Measurements from ENCODE around the gene ATP13A2. TPM values are rescaled to one million over a fixed set of nuclear protein-coding genes. Genes with fewer than 3 reads are reported as not detected.

ATP13A2 gene
- polyA plus RNA-seq, 1 of the 3 experiments (the other 2 are of a cell fraction), result 29.3 TPM

DNA sequence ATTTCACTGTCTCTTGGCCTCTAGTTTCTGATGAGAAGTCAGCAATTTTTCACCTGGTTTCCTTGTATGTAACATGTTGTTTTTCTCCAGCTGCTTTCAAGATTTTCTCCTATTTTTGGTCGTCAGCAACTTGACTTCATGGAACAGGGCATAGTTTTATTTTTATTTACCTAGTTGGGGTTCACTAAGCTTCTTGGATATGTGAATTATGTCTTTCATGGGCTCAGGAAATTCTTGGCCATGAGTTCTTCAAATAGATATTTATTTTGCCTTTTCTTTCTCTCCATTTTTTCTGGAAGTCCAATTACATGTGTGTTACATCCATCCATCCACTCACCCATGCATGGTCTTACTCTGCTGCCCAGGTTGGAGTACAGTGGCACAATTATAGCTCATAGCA lies 28.4 kb upstream of the ATP13A2 start:
- H3K36me3 ChIP-seq (replicated peaks in 1 of 2; ENCODE audit: control insufficient read depth in 1 of 2, insufficient read depth in 2 of 2, low read length in 1 of 2), result peaks cover 29 to 62% of the 10 kb centered on the region in 2 experiments
- CTCF ChIA-PET, result interaction anchor here (24.3 kb wide), 1 partner anchor 81 kb away, joined by 408 read pairs; no protein-coding TSS in a partner anchor
- POLR2A ChIA-PET, result no interaction called here

More for the DNA sequence above, 28.4 kb upstream of the ATP13A2 start:
- no peaks in the 10 kb centered on the region for H3K9me2 ChIP-seq
- no peaks in the 10 kb centered on the region for H3K4me1 ChIP-seq (ENCODE audit: control insufficient read depth in 1 of 2, insufficient read depth in 2 of 2, low read depth in 1 of 2, low read length in 1 of 2)
- no peak overlapping the region for H3K4me2 ChIP-seq
- WGBS (ENCODE audit: low lambda C conversion rate), result 86% methylated on average over 1 of the region's 1 CpG
- H3K27me3 ChIP-seq (ENCODE audit: insufficient read depth), result no peaks in the 10 kb centered on the region
- H4K20me1 ChIP-seq (ENCODE audit: insufficient read depth), result no peaks in the 10 kb centered on the region
- H3K4me3 ChIP-seq (ENCODE audit: low read depth in 2 of 2, low read length in 1 of 2), result no peak overlapping the region; a peak in 1 of 4 replicates
- H3K79me2 ChIP-seq (ENCODE audit: insufficient read depth), result peaks cover 32% of the 10 kb centered on the region
- H3K9ac ChIP-seq, result no peak overlapping the region
- no peaks in the 10 kb centered on the region for H3K9me3 ChIP-seq
- H3K27ac ChIP-seq (ENCODE audit: low read depth in 2 of 2, low read length in 1 of 2), result no peak overlapping the region
- H3F3A ChIP-seq (replicated peaks; ENCODE audit: insufficient read depth), result no peaks in the 10 kb centered on the region
- TF ChIP-seq GATA2 (CRISPR knock-in tag; IDR thresholded peaks at IDR 0.05) (no peak), IRF3 (IDR thresholded peaks at IDR 0.05; ENCODE audit: low read depth, low read length) (no peak), MAX (IDR thresholded peaks at IDR 0.05; ENCODE audit: low read depth) (no peak), TCF12 (IDR thresholded peaks at IDR 0.05) (no peak), RXRA (IDR thresholded peaks at IDR 0.05; ENCODE audit: borderline replicate concordance, low read depth) (no peak), ELF1 (IDR thresholded peaks at IDR 0.05) (no peak), FOXM1 (IDR thresholded peaks at IDR 0.05; ENCODE audit: low read depth) (no peak), SIN3A (IDR thresholded peaks at IDR 0.05; ENCODE audit: borderline replicate concordance, low read depth, low read length) (no peak), TEAD4 (IDR thresholded peaks at IDR 0.05; ENCODE audit: borderline replicate concordance, insufficient read depth) (no peak), FOXJ3 (CRISPR knock-in tag; IDR thresholded peaks at IDR 0.05) (no peak), RCOR1 (IDR thresholded peaks at IDR 0.05; ENCODE audit: low read length) (no peak), FOSL2 (IDR thresholded peaks at IDR 0.05; ENCODE audit: borderline replicate concordance, low read depth) (no peak), RAD21 (IDR thresholded peaks at IDR 0.05; ENCODE audit: low read length) (no peak), POLR2AphosphoS5 (IDR thresholded peaks at IDR 0.05; ENCODE audit: low read depth, low read length) (no peak), SMC3 (IDR thresholded peaks at IDR 0.05; ENCODE audit: low read depth, low read length) (no peak)
- TF ChIP-seq, protein P1, sequence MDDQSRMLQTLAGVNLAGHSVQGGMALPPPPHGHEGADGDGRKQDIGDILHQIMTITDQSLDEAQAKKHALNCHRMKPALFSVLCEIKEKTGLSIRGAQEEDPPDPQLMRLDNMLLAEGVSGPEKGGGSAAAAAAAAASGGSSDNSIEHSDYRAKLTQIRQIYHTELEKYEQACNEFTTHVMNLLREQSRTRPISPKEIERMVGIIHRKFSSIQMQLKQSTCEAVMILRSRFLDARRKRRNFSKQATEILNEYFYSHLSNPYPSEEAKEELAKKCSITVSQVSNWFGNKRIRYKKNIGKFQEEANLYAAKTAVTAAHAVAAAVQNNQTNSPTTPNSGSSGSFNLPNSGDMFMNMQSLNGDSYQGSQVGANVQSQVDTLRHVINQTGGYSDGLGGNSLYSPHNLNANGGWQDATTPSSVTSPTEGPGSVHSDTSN (IDR thresholded peaks at IDR 0.05), result no peak
- TF ChIP-seq, protein P2, sequence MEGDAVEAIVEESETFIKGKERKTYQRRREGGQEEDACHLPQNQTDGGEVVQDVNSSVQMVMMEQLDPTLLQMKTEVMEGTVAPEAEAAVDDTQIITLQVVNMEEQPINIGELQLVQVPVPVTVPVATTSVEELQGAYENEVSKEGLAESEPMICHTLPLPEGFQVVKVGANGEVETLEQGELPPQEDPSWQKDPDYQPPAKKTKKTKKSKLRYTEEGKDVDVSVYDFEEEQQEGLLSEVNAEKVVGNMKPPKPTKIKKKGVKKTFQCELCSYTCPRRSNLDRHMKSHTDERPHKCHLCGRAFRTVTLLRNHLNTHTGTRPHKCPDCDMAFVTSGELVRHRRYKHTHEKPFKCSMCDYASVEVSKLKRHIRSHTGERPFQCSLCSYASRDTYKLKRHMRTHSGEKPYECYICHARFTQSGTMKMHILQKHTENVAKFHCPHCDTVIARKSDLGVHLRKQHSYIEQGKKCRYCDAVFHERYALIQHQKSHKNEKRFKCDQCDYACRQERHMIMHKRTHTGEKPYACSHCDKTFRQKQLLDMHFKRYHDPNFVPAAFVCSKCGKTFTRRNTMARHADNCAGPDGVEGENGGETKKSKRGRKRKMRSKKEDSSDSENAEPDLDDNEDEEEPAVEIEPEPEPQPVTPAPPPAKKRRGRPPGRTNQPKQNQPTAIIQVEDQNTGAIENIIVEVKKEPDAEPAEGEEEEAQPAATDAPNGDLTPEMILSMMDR (IDR thresholded peaks at IDR 0.05), result no peak
- TF ChIP-seq, protein P3, sequence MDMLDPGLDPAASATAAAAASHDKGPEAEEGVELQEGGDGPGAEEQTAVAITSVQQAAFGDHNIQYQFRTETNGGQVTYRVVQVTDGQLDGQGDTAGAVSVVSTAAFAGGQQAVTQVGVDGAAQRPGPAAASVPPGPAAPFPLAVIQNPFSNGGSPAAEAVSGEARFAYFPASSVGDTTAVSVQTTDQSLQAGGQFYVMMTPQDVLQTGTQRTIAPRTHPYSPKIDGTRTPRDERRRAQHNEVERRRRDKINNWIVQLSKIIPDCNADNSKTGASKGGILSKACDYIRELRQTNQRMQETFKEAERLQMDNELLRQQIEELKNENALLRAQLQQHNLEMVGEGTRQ (IDR thresholded peaks at IDR 0.05; ENCODE audit: borderline replicate concordance, low read depth, low read length), result no peak
- no peak for DNase-seq
- no peak overlapping the region for H2AFZ ChIP-seq (ENCODE audit: low read depth)
